ENCODE results near the gene COL11A1.

DNA sequence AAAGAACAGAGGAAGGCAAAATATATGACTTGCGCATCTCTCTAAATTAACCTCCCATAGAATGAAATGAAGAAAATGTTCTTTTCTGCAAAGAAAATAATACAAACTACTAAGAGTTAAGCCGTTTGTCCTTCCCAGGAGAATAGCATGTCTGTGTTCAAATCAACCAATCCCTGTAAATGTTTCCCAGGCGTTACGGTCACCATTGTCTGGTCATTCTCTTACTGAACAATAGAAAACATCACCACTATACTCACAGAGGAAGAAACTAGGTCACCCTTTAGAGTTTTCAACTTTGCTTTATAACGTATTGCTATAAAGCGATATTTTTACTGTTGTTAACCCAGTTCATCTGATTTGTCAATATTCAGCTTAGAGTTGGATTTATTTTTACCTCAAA, 34.1 kb downstream of the COL11A1 start:
- TF ChIP-seq POLR2A (IDR thresholded peaks at IDR 0.05; ENCODE audit: low read depth, low read length) (no peak), POLR2AphosphoS5 (IDR thresholded peaks at IDR 0.05; ENCODE audit: low read depth, low read length) (no peak)

Data from GM12892 (cell line).